Measurements from ENCODE around the gene MAML2. TPM values are rescaled to one million over a fixed set of nuclear protein-coding genes. Genes with fewer than 3 reads are reported as not detected.

The MAML2 gene
- total and polyA plus RNA-seq, 9 of the 15 experiments (the other 6 are each of a cell fraction or from before 2014, with no cell fraction given): 0.79 to 6.8 (median 4.8) TPM

- Histone ChIP-seq H3K4me2 (ENCODE audit: insufficient read depth, low read length) (no peak overlapping the region), H3K4me1 (replicated peaks in 1 of 2; ENCODE audit: control insufficient read depth in 2 of 2, insufficient read depth in 2 of 2, low read length in 2 of 2) (no peaks in the 10 kb centered on the region; a peak in 1 of 5 replicates), H3K9ac (ENCODE audit: insufficient read depth in 1 of 2, low read depth in 2 of 2, low read length in 2 of 2) (no peak overlapping the region), H4K20me1 (replicated peaks; ENCODE audit: control insufficient read depth, insufficient read depth, low read length) (no peaks in the 10 kb centered on the region), H3K9me3 (replicated peaks; ENCODE audit: control insufficient read depth, insufficient read depth, low read depth, low read length) (0 out of 2 replicates have a peak, but pooled peaks cover under 1% of the 10 kb centered on the region), H3K27me3 (ENCODE audit: control insufficient read depth in 2 of 2, insufficient read depth in 2 of 2, low read length in 2 of 2) (peaks cover 0 to 5% of the 10 kb centered on the region in 2 experiments; a peak in 1 of 5 replicates), H2AFZ (ENCODE audit: low read depth, low read length) (no peak overlapping the region), H3K36me3 (ENCODE audit: control insufficient read depth, insufficient read depth, low read length) (no peaks in the 10 kb centered on the region), H3K9me1 (ENCODE audit: control insufficient read depth, insufficient read depth, low read length) (no peaks in the 10 kb centered on the region), H3K79me2 (ENCODE audit: control insufficient read depth, insufficient read depth, low read length) (no peaks in the 10 kb centered on the region), H3K27ac (ENCODE audit: extremely low read depth, low read depth, low read length) (no peak overlapping the region), H3K4me3 (no peak overlapping the region)
- ChIA-PET POLR2A (interaction anchor here (0.8 kb wide), 1 partner anchor 25 kb away, joined by 3 read pairs; no protein-coding TSS in a partner anchor), CTCF (ENCODE audit: low intra/inter-chr PET ratio) (no interaction called here)
- FAIRE-seq: no peak
- DNase-seq (ENCODE audit: extremely low read depth in 1 of 4, low spot score in 3 of 4): no peak
- WGBS (ENCODE audit: insufficient coverage, low coverage, missing lambda C conversion rate): 11% methylated on average over 6 of the region's 6 CpGs
- ATAC-seq: peak; percentile 38; the same call in 2 of the 3 replicates
- in situ Hi-C loops (cut with MboI) (no loop called here), intact Hi-C loops (cut with micrococcal nuclease) (no loop called here)
- no TSS peak for BruUV-seq (replicated peaks)
- TF ChIP-seq BRD4 (IDR thresholded peaks at IDR 0.05) (no peak), AFF1 (IDR thresholded peaks at IDR 0.05; ENCODE audit: low read depth in 1 of 2, partially characterized antibody in 2 of 2) (no peak), ARID4B (CRISPR knock-in tag; IDR thresholded peaks at IDR 0.05) (no peak), HSF4 (CRISPR knock-in tag; IDR thresholded peaks at IDR 0.05; ENCODE audit: borderline replicate concordance) (no peak), FOSL1 (tag; conservative IDR thresholded peaks at IDR 0.05) (no peak), NRF1 (conservative IDR thresholded peaks at IDR 0.05 in 1 of 2, IDR thresholded peaks at IDR 0.05 in 1 of 2) (no peak), PHF8 (IDR thresholded peaks at IDR 0.05; ENCODE audit: borderline replicate concordance, low read length) (no peak), TAF7 (tag; IDR thresholded peaks at IDR 0.05) (no peak), COPS2 (conservative IDR thresholded peaks at IDR 0.05) (no peak), ZNF655 (CRISPR knock-in tag; IDR thresholded peaks at IDR 0.05) (no peak), ERF (CRISPR knock-in tag; IDR thresholded peaks at IDR 0.05) (no peak), SREBF2 (CRISPR knock-in tag; IDR thresholded peaks at IDR 0.05) (no peak), TRIM24 (IDR thresholded peaks at IDR 0.05) (no peak), MED1 (CRISPR knock-in tag; IDR thresholded peaks at IDR 0.05; ENCODE audit: borderline replicate concordance) (no peak)
Measured at GRCh38 chr11:95939091-95939490, 403.9 kb downstream of the MAML2 start.

Measured in K562 (cell line).